ENCODE data around the gene CCL17.

Gene CCL17

GRCh38 chr16:57403965-57404817 is at the start of gene CCL17:
Gene CCL17, plus strand, starts transcription at chr16:57404767. Its CDS starts 9,166 bp downstream, at chr16:57413933.
- H3K27ac ChIP-seq, result no peak within 1 kb of the TSS
- H3K9me3 ChIP-seq, result no peaks in the 10 kb centered on the region
- H3K36me3 ChIP-seq, result no peaks in the 10 kb centered on the region
- H3K4me1 ChIP-seq, result peaks cover 0 to 9% (median 2%) of the 10 kb centered on the region in 4 donors
- DNase-seq, result no peak
- no peaks in the 10 kb centered on the region for H3K27me3 ChIP-seq
- intact Hi-C loops (cut with DNase I; ENCODE audit: low total_unique reads), result no loop called here
- no peak for TF ChIP-seq CTCF (IDR thresholded peaks at IDR 0.05)
- H3K4me3 ChIP-seq, result no peak within 1 kb of the TSS

GRCh38 chr16:57355898-57356414 is 48.6 kb upstream of the CCL17 start:
- no peak for DNase-seq
- Histone ChIP-seq H3K4me3 (no peak overlapping the region), H3K36me3 (no peaks in the 10 kb centered on the region), H3K9me3 (no peaks in the 10 kb centered on the region), H3K4me1 (no peaks in the 10 kb centered on the region), H3K27ac (no peak overlapping the region), H3K27me3 (no peaks in the 10 kb centered on the region)
- intact Hi-C loops (cut with DNase I; ENCODE audit: low total_unique reads), result no loop called here
- TF ChIP-seq CTCF (IDR thresholded peaks at IDR 0.05), result no peak

GRCh38 chr16:57356547-57356946 is 48.0 kb upstream of the CCL17 start:
- intact Hi-C loops (cut with DNase I; ENCODE audit: low total_unique reads), result no loop called here
- Histone ChIP-seq H3K4me1 (no peaks in the 10 kb centered on the region), H3K27ac (no peak overlapping the region), H3K27me3 (no peaks in the 10 kb centered on the region), H3K4me3 (no peak overlapping the region), H3K9me3 (no peaks in the 10 kb centered on the region), H3K36me3 (no peaks in the 10 kb centered on the region)
- no peak for TF ChIP-seq CTCF (IDR thresholded peaks at IDR 0.05)
- DNase-seq, result no peak

- Histone ChIP-seq H3K9me3 (no peaks in the 10 kb centered on the region), H3K4me1 (no peaks in the 10 kb centered on the region), H3K4me3 (no peak overlapping the region), H3K27ac (no peak overlapping the region), H3K27me3 (no peaks in the 10 kb centered on the region), H3K36me3 (no peaks in the 10 kb centered on the region)
- intact Hi-C loops (cut with DNase I; ENCODE audit: low total_unique reads), result no loop called here
- no peak for DNase-seq
- TF ChIP-seq CTCF (IDR thresholded peaks at IDR 0.05), result no peak
Observed at GRCh38 chr16:57357330-57358085, 47.1 kb upstream of the CCL17 start.

GRCh38 chr16:57358086-57358420 is 46.5 kb upstream of the CCL17 start:
- intact Hi-C loops (cut with DNase I; ENCODE audit: low total_unique reads), result no loop called here
- H3K27ac ChIP-seq, result no peak overlapping the region
- H3K36me3 ChIP-seq, result no peaks in the 10 kb centered on the region
- H3K4me3 ChIP-seq, result no peak overlapping the region
- no peak for TF ChIP-seq CTCF (IDR thresholded peaks at IDR 0.05)
- H3K4me1 ChIP-seq, result no peaks in the 10 kb centered on the region
- H3K27me3 ChIP-seq, result no peaks in the 10 kb centered on the region
- H3K9me3 ChIP-seq, result no peaks in the 10 kb centered on the region
- DNase-seq, result no peak
